ENCODE data around the gene CEP95.
"Not testable (repeated sequence)": the region's sequence is repeated elsewhere in the genome, so short reads cannot be mapped to it uniquely, and the experiment has no call there.

The CEP95 gene

DNA sequence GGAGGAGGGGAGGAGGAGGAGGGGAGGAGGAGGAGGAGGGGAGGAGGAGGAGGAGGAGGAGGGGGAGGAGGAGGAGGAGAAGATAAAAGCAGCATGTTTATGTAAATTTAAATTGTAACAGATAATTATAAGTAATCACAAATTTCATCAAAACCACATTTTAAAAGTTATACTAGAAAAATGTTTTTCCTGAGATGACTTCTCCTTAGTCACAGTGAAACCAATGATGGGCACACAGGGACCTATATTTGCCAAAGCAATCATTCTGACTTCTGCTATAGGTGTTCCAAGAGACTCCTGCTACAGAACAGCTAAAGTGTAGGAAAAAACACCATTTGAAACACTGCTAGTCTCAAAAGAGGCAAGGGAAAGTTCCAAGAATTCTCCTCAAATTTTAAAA lies 66.4 kb downstream of the CEP95 start:
- TF ChIP-seq, protein P1, sequence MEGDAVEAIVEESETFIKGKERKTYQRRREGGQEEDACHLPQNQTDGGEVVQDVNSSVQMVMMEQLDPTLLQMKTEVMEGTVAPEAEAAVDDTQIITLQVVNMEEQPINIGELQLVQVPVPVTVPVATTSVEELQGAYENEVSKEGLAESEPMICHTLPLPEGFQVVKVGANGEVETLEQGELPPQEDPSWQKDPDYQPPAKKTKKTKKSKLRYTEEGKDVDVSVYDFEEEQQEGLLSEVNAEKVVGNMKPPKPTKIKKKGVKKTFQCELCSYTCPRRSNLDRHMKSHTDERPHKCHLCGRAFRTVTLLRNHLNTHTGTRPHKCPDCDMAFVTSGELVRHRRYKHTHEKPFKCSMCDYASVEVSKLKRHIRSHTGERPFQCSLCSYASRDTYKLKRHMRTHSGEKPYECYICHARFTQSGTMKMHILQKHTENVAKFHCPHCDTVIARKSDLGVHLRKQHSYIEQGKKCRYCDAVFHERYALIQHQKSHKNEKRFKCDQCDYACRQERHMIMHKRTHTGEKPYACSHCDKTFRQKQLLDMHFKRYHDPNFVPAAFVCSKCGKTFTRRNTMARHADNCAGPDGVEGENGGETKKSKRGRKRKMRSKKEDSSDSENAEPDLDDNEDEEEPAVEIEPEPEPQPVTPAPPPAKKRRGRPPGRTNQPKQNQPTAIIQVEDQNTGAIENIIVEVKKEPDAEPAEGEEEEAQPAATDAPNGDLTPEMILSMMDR (conservative IDR thresholded peaks at IDR 0.05) = no peak
- no peak for TF ChIP-seq ZFX (IDR thresholded peaks at IDR 0.05)
- no peak overlapping the region for H3K27ac ChIP-seq

DNA sequence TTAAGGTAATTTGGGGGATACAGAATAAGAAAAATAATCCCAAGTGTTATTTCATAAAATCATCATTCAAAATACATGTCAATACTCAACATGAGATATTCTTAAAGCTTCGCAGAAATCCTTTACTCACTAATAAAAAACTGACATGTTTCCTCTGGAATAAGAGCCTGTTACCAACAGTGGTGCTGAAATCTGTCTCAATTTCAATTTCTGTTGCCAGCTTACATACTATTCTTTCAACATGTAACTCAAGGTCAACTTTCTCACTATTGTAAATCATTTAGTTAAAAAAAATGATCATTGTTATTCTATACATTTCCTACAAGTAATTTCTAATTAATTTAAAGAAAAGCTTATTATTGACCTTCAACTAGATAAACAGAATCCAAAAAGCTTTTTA lies 67.9 kb downstream of the CEP95 start:
- no peak overlapping the region for H3K27ac ChIP-seq
- TF ChIP-seq, protein P1 (conservative IDR thresholded peaks at IDR 0.05) = no peak
- TF ChIP-seq ZFX (IDR thresholded peaks at IDR 0.05) = no peak

DNA sequence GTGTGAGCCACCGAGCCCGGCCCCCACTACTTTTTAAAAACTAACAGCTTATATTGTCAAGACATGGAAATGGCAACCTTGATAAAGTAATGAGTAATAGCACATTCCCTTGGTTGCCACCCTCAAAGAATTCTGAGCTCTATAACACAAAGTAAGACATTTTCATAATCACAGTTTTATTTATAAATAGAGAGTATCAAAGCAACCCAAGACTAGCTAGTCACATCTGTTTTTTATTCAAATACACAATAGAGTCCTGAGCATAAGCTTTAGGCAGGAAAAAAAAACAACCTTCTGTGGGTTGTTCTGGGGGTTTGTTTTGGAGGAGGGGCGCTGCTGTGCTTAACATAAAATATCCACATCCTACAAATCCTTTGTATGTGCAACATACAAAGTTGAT lies 68.7 kb downstream of the CEP95 start:
- TF ChIP-seq ZFX (IDR thresholded peaks at IDR 0.05) = no peak
- TF ChIP-seq, protein P1 (conservative IDR thresholded peaks at IDR 0.05) = no peak
- no peak overlapping the region for H3K27ac ChIP-seq

DNA sequence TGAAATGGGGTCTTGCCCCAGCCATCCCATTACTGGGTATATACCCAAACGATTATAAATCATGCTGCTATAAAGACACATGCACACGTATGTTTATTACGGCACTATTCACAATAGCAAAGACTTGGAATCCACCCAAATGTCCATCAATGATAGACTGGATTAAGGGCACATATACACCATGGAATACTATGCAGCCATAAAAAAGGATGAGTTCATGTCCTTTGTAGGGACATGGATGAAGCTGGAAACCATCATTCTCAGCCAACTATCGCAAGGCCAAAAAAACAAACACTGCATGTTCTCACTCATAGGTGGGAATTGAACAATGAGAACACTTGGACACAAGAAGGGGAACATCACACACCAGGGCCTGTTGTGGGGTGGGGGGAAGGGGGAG lies 70.2 kb downstream of the CEP95 start:
- H3K27ac ChIP-seq = not testable (repeated sequence)

DNA sequence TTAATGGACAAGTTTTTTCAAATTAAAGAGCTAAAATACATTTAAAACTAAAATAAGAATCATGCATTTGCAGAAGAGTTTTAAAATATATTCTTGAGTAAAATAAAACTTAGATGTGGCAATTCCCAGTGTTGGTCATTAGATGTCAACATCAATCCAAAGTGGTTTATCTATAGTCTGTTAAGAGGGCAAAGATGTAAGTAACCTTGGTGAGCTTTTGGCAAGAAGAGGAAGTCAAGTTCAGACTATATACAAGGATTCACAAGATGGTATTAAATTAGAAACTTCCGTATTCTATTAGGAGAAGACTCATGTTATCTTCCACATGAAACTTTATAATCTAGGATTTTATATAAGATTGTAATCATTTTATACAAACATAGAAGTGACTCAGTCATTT lies 73.1 kb downstream of the CEP95 start:
- H3K27ac ChIP-seq = no peak overlapping the region
- TF ChIP-seq, protein P1 (conservative IDR thresholded peaks at IDR 0.05) = peak; percentile 27
- TF ChIP-seq ZFX (IDR thresholded peaks at IDR 0.05) = no peak

DNA sequence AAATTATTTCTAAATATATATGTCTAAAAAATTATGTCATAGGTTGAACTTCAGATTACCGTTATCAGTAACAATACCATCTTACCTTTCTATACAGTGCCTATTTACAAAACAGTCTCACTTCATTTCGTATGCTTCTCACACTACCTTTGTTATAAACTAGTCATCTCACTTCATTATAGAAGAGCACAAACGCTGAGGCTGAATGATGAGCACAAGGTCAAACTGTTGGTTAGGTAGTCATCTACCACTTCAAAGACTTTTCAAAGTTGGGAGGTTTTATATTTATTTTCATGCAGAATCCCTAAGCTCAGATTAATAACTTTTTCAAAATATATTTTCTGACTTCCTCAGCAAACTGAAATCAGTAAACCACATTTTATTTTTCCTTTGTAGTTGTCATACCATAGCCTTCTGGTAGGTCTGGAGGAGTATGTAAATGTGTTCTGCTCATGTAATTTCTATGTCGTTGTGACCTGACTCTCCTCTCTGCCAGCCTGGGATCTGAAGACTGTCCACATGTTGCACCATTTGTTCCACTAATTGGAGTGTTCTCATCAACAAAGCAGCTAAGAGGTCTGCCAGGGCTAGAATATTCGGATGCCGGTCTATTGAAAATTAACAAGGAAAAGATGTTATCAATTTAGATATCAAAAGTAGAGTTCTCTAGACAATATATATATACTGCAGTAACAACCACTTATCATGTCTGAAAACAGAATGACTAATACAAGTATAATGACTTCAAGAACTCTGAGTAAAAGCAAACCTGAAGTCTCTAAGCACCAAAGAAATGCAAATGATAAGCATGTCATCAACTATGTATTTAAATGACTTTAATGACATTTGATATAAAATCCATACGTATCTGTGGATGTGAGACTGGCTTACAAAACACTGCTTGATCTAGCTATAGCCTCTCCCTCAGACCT lies 73.9 kb downstream of the CEP95 start:
- TF ChIP-seq ZFX (IDR thresholded peaks at IDR 0.05) = no peak
- TF ChIP-seq, protein P1 (conservative IDR thresholded peaks at IDR 0.05) = no peak
- no peak overlapping the region for H3K27ac ChIP-seq

DNA sequence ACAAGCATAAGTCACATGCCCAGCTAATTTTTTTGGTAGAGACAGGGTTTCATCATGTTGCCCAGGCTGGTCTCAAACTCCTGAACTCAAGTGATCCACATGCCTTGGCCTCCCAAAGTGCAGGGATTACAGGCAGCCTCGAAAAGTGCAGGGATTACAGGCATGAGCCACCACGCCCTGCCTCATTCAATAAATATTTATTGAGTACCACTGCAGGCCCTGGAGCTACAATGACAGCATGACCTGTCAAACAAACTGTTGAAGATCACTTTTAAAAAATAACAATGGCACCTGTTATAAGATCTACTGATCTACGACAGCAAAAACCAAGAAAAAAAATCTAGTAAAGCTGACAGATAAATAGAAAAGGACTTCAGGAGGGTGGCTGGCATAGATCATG lies 76.3 kb downstream of the CEP95 start:
- H3K27ac ChIP-seq = no peak overlapping the region
- TF ChIP-seq, protein P1 (conservative IDR thresholded peaks at IDR 0.05) = no peak
- no peak for TF ChIP-seq ZFX (IDR thresholded peaks at IDR 0.05)

DNA sequence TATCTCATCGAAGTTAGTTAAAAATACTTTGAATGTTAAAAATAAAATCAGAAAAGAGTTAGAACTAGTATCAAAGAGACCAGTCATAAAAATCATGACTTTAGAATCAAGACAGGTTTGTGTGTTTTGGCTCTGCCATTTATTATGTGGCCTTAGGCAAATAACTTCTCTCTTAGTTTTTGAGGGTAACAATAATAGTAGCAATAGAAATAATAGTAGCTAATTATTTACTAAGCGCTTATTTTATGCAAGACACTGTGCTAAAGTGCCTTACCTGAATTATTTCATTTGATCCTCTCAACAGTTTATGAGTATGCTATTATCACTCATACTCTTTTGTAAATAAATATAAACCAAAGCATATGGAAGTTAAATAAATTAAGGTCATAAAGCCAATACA lies 78.4 kb downstream of the CEP95 start:
- TF ChIP-seq, protein P1 (conservative IDR thresholded peaks at IDR 0.05) = no peak
- no peak for TF ChIP-seq ZFX (IDR thresholded peaks at IDR 0.05)
- H3K27ac ChIP-seq = no peak overlapping the region

All from C4-2B (cell line).